ENCODE data around the gene RNF39. TPM values are rescaled to one million over a fixed set of nuclear protein-coding genes. Genes with fewer than 3 reads are reported as not detected.
"Not testable (repeated sequence)": the region's sequence is repeated elsewhere in the genome, so short reads cannot be mapped to it uniquely, and the experiment has no call there.

The RNF39 gene
- total RNA-seq, 1 donor from 2014 or later: not detected

GRCh38 chr6:30041821-30042220, 33.7 kb downstream of the RNF39 start:
- intact Hi-C loops (cut with micrococcal nuclease): loop anchor here (2.0 kb wide), 1 partner anchor 19 kb away; the partner anchor contains the start of gene POLR1H
- H3K4me1 Mint-ChIP-seq (ENCODE audit: low read depth): peaks cover 20% of the 10 kb centered on the region
- H3K4me3 Mint-ChIP-seq: no peak overlapping the region
- peaks cover 3% of the 10 kb centered on the region for H3K36me3 Mint-ChIP-seq (ENCODE audit: low read depth)
- no peaks in the 10 kb centered on the region for H3K9me3 Mint-ChIP-seq
- H3K27ac Mint-ChIP-seq: no peak overlapping the region
- H3K27me3 Mint-ChIP-seq (ENCODE audit: insufficient read depth): no peaks in the 10 kb centered on the region
- DNase-seq (ENCODE audit: low spot score): no peak

GRCh38 chr6:30041221-30041620, 34.3 kb downstream of the RNF39 start:
- Mint-ChIP-seq H3K36me3 (ENCODE audit: low read depth) (peaks cover 3% of the 10 kb centered on the region), H3K27me3 (ENCODE audit: insufficient read depth) (no peaks in the 10 kb centered on the region), H3K4me3 (no peak overlapping the region), H3K27ac (no peak overlapping the region), H3K4me1 (ENCODE audit: low read depth) (peaks cover 20% of the 10 kb centered on the region), H3K9me3 (no peaks in the 10 kb centered on the region)
- intact Hi-C loops (cut with micrococcal nuclease): no loop called here
- no peak for DNase-seq (ENCODE audit: low spot score)

GRCh38 chr6:30037182-30037788, 38.3 kb downstream of the RNF39 start:
- Mint-ChIP-seq H3K36me3 (ENCODE audit: low read depth) (peaks cover 4% of the 10 kb centered on the region), H3K4me3 (no peak overlapping the region), H3K27me3 (ENCODE audit: insufficient read depth) (no peaks in the 10 kb centered on the region), H3K27ac (no peak overlapping the region), H3K9me3 (no peaks in the 10 kb centered on the region), H3K4me1 (ENCODE audit: low read depth) (peaks cover 2% of the 10 kb centered on the region)
- no peak for DNase-seq (ENCODE audit: low spot score)
- intact Hi-C loops (cut with micrococcal nuclease): loop anchor here (1.0 kb wide), 1 partner anchor 189 kb away; no protein-coding TSS in a partner anchor

- no peak overlapping the region for H3K4me3 Mint-ChIP-seq
- no peaks in the 10 kb centered on the region for H3K4me1 Mint-ChIP-seq (ENCODE audit: low read depth)
- intact Hi-C loops (cut with micrococcal nuclease): no loop called here
- no peak overlapping the region for H3K27ac Mint-ChIP-seq
- no peaks in the 10 kb centered on the region for H3K27me3 Mint-ChIP-seq (ENCODE audit: insufficient read depth)
- no peaks in the 10 kb centered on the region for H3K9me3 Mint-ChIP-seq
- H3K36me3 Mint-ChIP-seq (ENCODE audit: low read depth): peaks cover 4% of the 10 kb centered on the region
- DNase-seq (ENCODE audit: low spot score): no peak
Observed at GRCh38 chr6:30035784-30036183, 39.8 kb downstream of the RNF39 start.

- DNase-seq (ENCODE audit: low spot score); H3K9me3 Mint-ChIP-seq; H3K27me3 Mint-ChIP-seq (ENCODE audit: insufficient read depth); intact Hi-C loops (cut with micrococcal nuclease); H3K4me3 Mint-ChIP-seq; H3K36me3 Mint-ChIP-seq (ENCODE audit: low read depth); H3K4me1 Mint-ChIP-seq (ENCODE audit: low read depth); H3K27ac Mint-ChIP-seq: not testable (repeated sequence)
Observed at GRCh38 chr6:30033440-30033839, 42.1 kb downstream of the RNF39 start.

GRCh38 chr6:30031381-30031780, 44.2 kb downstream of the RNF39 start:
- Mint-ChIP-seq H3K27me3 (ENCODE audit: insufficient read depth) (peaks cover 2% of the 10 kb centered on the region), H3K4me3 (no peak overlapping the region), H3K4me1 (ENCODE audit: low read depth) (peaks cover 4% of the 10 kb centered on the region), H3K27ac (no peak overlapping the region), H3K9me3 (no peaks in the 10 kb centered on the region), H3K36me3 (ENCODE audit: low read depth) (peaks cover 4% of the 10 kb centered on the region)
- intact Hi-C loops (cut with micrococcal nuclease): no loop called here
- DNase-seq (ENCODE audit: low spot score): no peak

GRCh38 chr6:30029588-30029987, 46.0 kb downstream of the RNF39 start:
- H3K4me1 Mint-ChIP-seq (ENCODE audit: low read depth): peaks cover 4% of the 10 kb centered on the region
- no peak overlapping the region for H3K27ac Mint-ChIP-seq
- DNase-seq (ENCODE audit: low spot score): no peak
- no peak overlapping the region for H3K4me3 Mint-ChIP-seq
- H3K9me3 Mint-ChIP-seq: no peaks in the 10 kb centered on the region
- intact Hi-C loops (cut with micrococcal nuclease): no loop called here
- H3K27me3 Mint-ChIP-seq (ENCODE audit: insufficient read depth): peaks cover 2% of the 10 kb centered on the region
- peaks cover under 1% of the 10 kb centered on the region for H3K36me3 Mint-ChIP-seq (ENCODE audit: low read depth)

- no peak for DNase-seq (ENCODE audit: low spot score)
- peaks cover 4% of the 10 kb centered on the region for H3K4me1 Mint-ChIP-seq (ENCODE audit: low read depth)
- peaks cover 2% of the 10 kb centered on the region for H3K27me3 Mint-ChIP-seq (ENCODE audit: insufficient read depth)
- no peaks in the 10 kb centered on the region for H3K36me3 Mint-ChIP-seq (ENCODE audit: low read depth)
- H3K4me3 Mint-ChIP-seq: no peak overlapping the region
- no peak overlapping the region for H3K27ac Mint-ChIP-seq
- intact Hi-C loops (cut with micrococcal nuclease): no loop called here
- H3K9me3 Mint-ChIP-seq: no peaks in the 10 kb centered on the region
Observed at GRCh38 chr6:30025186-30025585, 50.4 kb downstream of the RNF39 start.

- H3K27me3 Mint-ChIP-seq (ENCODE audit: insufficient read depth); H3K36me3 Mint-ChIP-seq (ENCODE audit: low read depth); H3K27ac Mint-ChIP-seq; intact Hi-C loops (cut with micrococcal nuclease); H3K9me3 Mint-ChIP-seq; DNase-seq (ENCODE audit: low spot score); H3K4me1 Mint-ChIP-seq (ENCODE audit: low read depth); H3K4me3 Mint-ChIP-seq: not testable (repeated sequence)
Observed at GRCh38 chr6:30022712-30023111, 52.9 kb downstream of the RNF39 start.

GRCh38 chr6:30022189-30022588, 53.4 kb downstream of the RNF39 start:
- H3K27ac Mint-ChIP-seq: no peak overlapping the region
- no peaks in the 10 kb centered on the region for H3K9me3 Mint-ChIP-seq
- intact Hi-C loops (cut with micrococcal nuclease): no loop called here
- H3K4me3 Mint-ChIP-seq: no peak overlapping the region
- no peaks in the 10 kb centered on the region for H3K36me3 Mint-ChIP-seq (ENCODE audit: low read depth)
- no peak for DNase-seq (ENCODE audit: low spot score)
- H3K27me3 Mint-ChIP-seq (ENCODE audit: insufficient read depth): peaks cover 1% of the 10 kb centered on the region
- H3K4me1 Mint-ChIP-seq (ENCODE audit: low read depth): no peaks in the 10 kb centered on the region

- H3K27me3 Mint-ChIP-seq (ENCODE audit: insufficient read depth): peaks cover 1% of the 10 kb centered on the region
- H3K4me1 Mint-ChIP-seq (ENCODE audit: low read depth): no peaks in the 10 kb centered on the region
- no peaks in the 10 kb centered on the region for H3K36me3 Mint-ChIP-seq (ENCODE audit: low read depth)
- no peak for DNase-seq (ENCODE audit: low spot score)
- no peak overlapping the region for H3K27ac Mint-ChIP-seq
- intact Hi-C loops (cut with micrococcal nuclease): no loop called here
- no peaks in the 10 kb centered on the region for H3K9me3 Mint-ChIP-seq
- no peak overlapping the region for H3K4me3 Mint-ChIP-seq
Observed at GRCh38 chr6:30020626-30021025, 54.9 kb downstream of the RNF39 start.

Other genes with a start within 250 kb of the RNF39 start
- gene HLA-G, start 247.9 kb downstream of the RNF39 start, total RNA-seq: 0.91 and 1.6 TPM in 2 replicates
- gene HLA-A, start 133.2 kb downstream of the RNF39 start, total RNA-seq: 1,482 and 1,503 TPM in 2 replicates
- 79.7 and 82.7 TPM in 2 replicates for gene POLR1H, start 14.5 kb downstream of the RNF39 start, total RNA-seq
- 69.8 and 71.0 TPM in 2 replicates for gene PPP1R11, start 8.6 kb downstream of the RNF39 start, total RNA-seq
- not detected in 2 replicates for gene TRIM31, start 37.3 kb upstream of the RNF39 start, total RNA-seq
- not detected in 2 replicates for gene TRIM40, start 60.4 kb upstream of the RNF39 start, total RNA-seq
- 0.05 and 0.08 TPM in 2 replicates for gene TRIM10, start 85.4 kb upstream of the RNF39 start, total RNA-seq
- 0.39 and 0.59 TPM in 2 replicates for gene TRIM15, start 87.8 kb upstream of the RNF39 start, total RNA-seq
- gene TRIM26, start 137.6 kb upstream of the RNF39 start, total RNA-seq: 61.6 and 64.7 TPM in 2 replicates